ENCODE measurements around the gene ZNF668. TPM values are rescaled to one million over a fixed set of nuclear protein-coding genes. Genes with fewer than 3 reads are reported as not detected.

ZNF668 gene
- polyA plus RNA-seq, 2 of the 4 experiments (the other 2 are of a cell fraction), result 4.7 to 10.7 TPM

DNA sequence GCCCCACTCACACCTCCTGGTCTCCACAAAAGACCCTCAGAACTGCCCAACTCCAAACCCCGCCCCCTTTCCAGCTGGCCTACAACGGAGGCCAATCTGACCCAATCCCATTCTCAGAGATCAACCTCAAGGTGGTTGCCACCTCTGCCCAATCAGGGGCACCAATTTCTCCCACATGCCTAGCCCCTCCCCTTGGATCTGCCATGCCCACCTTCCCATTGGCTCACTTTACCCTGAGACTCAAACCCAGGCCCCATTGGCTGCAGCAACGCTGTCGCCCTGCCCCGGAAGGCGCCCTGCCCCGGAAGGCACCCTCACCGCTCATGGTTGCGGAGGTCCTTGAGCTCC is 10.6 kb downstream of the ZNF668 start (continued):
- no peak for TF ChIP-seq GATA3 (IDR thresholded peaks at IDR 0.05; ENCODE audit: borderline replicate concordance)
- TF ChIP-seq, protein P1, sequence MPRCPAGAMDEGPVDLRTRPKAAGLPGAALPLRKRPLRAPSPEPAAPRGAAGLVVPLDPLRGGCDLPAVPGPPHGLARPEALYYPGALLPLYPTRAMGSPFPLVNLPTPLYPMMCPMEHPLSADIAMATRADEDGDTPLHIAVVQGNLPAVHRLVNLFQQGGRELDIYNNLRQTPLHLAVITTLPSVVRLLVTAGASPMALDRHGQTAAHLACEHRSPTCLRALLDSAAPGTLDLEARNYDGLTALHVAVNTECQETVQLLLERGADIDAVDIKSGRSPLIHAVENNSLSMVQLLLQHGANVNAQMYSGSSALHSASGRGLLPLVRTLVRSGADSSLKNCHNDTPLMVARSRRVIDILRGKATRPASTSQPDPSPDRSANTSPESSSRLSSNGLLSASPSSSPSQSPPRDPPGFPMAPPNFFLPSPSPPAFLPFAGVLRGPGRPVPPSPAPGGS (IDR thresholded peaks at IDR 0.05), result no peak
- TF ChIP-seq ZNF302 (CRISPR knock-in tag; IDR thresholded peaks at IDR 0.05), result no peak
- no peak for TF ChIP-seq KDM1A (IDR thresholded peaks at IDR 0.05; ENCODE audit: low read depth)
- TF ChIP-seq HOXB5 (CRISPR knock-in tag; IDR thresholded peaks at IDR 0.05), result no peak
- TF ChIP-seq FOXS1 (CRISPR knock-in tag; IDR thresholded peaks at IDR 0.05), result no peak

DNA sequence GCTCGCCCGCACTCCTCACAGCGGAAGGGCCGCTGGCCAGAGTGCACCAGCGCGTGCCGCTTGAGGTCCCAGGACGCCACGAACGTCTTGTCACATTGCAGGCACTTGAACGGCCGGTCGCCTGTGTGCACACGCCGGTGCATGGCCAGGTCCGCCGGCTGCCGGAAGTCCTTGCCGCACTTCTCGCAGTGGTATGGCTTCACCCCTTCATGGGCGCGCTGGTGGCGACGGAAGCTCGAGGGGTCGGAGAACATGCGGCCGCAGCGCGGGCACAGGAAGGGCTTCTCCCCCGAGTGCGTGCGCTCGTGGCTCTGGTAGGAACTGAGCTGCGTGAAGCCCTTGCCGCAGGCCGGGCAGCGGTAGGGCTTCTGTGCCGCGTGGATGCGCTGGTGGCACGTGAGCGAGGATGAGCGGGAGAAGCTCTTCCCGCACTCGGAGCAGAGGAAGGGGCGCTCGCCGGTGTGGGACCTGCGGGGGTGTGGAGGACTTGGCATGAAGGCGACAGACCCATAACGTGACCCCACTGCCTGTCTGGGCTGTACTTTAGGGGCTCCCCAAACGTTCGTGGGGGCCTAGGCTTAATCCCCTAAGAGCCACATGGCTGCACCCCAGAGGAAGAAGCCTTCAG is 12.1 kb downstream of the ZNF668 start:
- POLR2A ChIA-PET, result no interaction called here
- 94% methylated on average over 36 of the region's 54 CpGs for WGBS (ENCODE audit: missing lambda C conversion rate)
- H3K4me1 ChIP-seq, result peaks cover 13% of the 10 kb centered on the region
- CTCF ChIA-PET, result interaction anchor here (1.2 kb wide), 1 partner anchor 77 kb away, joined by 3 read pairs; no protein-coding TSS in a partner anchor
- DNase-seq (ENCODE audit: low read depth in 1 of 2, low spot score in 1 of 2), result no peak
- no peak overlapping the region for H3K4me3 ChIP-seq
- H3K9me3 ChIP-seq, result no peaks in the 10 kb centered on the region
- no peak for FAIRE-seq
- no peak for ATAC-seq
- TF ChIP-seq FOSL2 (IDR thresholded peaks at IDR 0.05) (no peak), FOSL2 (CRISPR knock-in tag; IDR thresholded peaks at IDR 0.05) (no peak), ZSCAN20 (CRISPR knock-in tag; IDR thresholded peaks at IDR 0.05) (no peak), ESRRA (IDR thresholded peaks at IDR 0.05; ENCODE audit: borderline replicate concordance, low read length) (no peak), MAZ (IDR thresholded peaks at IDR 0.05; ENCODE audit: borderline replicate concordance, low read depth, low read length) (no peak), CHD4 (IDR thresholded peaks at IDR 0.05; ENCODE audit: borderline replicate concordance) (no peak), FOXS1 (CRISPR knock-in tag; IDR thresholded peaks at IDR 0.05) (no peak), JUN (IDR thresholded peaks at IDR 0.05) (no peak), CHD2 (IDR thresholded peaks at IDR 0.05; ENCODE audit: low read length, partially characterized antibody) (no peak), CEBPB (IDR thresholded peaks at IDR 0.05) (no peak), NR3C1 (IDR thresholded peaks at IDR 0.05) (no peak), HOXA7 (CRISPR knock-in tag; IDR thresholded peaks at IDR 0.05) (no peak)
- TF ChIP-seq, protein P2, sequence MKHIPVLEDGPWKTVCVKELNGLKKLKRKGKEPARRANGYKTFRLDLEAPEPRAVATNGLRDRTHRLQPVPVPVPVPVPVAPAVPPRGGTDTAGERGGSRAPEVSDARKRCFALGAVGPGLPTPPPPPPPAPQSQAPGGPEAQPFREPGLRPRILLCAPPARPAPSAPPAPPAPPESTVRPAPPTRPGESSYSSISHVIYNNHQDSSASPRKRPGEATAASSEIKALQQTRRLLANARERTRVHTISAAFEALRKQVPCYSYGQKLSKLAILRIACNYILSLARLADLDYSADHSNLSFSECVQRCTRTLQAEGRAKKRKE (CRISPR knock-in tag; IDR thresholded peaks at IDR 0.05; ENCODE audit: low read depth), result no peak
- TF ChIP-seq, protein P3, sequence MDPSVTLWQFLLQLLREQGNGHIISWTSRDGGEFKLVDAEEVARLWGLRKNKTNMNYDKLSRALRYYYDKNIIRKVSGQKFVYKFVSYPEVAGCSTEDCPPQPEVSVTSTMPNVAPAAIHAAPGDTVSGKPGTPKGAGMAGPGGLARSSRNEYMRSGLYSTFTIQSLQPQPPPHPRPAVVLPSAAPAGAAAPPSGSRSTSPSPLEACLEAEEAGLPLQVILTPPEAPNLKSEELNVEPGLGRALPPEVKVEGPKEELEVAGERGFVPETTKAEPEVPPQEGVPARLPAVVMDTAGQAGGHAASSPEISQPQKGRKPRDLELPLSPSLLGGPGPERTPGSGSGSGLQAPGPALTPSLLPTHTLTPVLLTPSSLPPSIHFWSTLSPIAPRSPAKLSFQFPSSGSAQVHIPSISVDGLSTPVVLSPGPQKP (IDR thresholded peaks at IDR 0.05; ENCODE audit: low read depth, low read length), result no peak
- H3K4me2 ChIP-seq, result no peak overlapping the region
- H3K27ac ChIP-seq, result no peak overlapping the region

DNA sequence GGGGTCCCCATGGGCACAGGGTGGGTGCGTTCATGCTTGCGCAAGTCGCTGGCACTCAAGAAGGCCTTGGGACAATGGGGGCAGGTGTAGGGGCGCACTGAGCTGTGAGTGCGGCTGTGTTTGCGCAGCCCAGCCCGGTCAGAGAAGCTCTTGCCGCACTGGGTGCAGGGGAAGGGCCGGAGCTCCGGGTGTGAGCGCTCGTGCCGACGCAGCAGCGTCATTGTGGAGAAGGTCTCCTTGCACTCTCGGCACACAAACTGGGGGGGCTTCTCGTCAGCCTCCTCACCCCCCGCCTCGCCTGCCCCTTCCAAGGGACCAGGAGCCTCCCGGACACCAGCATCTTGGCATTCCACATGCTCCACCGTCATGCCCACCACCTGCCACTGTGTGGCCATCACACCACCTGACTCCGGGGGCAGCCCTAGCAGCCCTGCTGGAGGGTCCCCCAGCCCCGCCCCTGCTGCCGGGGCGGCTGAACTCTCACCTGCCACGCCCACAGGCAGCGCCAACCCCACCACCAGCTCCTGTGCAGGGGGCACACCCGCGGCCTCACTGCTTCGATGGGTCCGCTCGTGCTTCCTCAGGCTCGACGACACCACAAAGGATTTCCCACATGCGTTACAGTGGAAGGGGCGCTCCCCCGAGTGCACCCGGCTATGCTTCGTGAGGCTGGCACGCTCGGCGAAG is 12.8 kb downstream of the ZNF668 start:
- DNase-seq (ENCODE audit: low read depth in 1 of 2, low spot score in 1 of 2) (no peak), ATAC-seq (no peak), FAIRE-seq (no peak)
- H3K4me1 ChIP-seq, result peaks cover 13% of the 10 kb centered on the region
- H3K27ac ChIP-seq, result no peak overlapping the region
- no peak overlapping the region for H3K4me3 ChIP-seq
- no peaks in the 10 kb centered on the region for H3K9me3 ChIP-seq
- no peak overlapping the region for H3K4me2 ChIP-seq
- ChIA-PET CTCF (interaction anchor here (0.7 to 3.0 kb wide), 4 partner anchors 12 to 81 kb away, joined by 3 to 8 read pairs (median 6); partner anchors contain the start of genes ZNF646 and ZNF668), POLR2A (interaction anchor here (0.9 kb wide), 1 partner anchor 13 kb away, joined by 3 read pairs; the partner anchor contains the start of genes ZNF646 and ZNF668)
- 97% methylated on average over 29 of the region's 42 CpGs for WGBS (ENCODE audit: missing lambda C conversion rate)
- TF ChIP-seq, protein P4, sequence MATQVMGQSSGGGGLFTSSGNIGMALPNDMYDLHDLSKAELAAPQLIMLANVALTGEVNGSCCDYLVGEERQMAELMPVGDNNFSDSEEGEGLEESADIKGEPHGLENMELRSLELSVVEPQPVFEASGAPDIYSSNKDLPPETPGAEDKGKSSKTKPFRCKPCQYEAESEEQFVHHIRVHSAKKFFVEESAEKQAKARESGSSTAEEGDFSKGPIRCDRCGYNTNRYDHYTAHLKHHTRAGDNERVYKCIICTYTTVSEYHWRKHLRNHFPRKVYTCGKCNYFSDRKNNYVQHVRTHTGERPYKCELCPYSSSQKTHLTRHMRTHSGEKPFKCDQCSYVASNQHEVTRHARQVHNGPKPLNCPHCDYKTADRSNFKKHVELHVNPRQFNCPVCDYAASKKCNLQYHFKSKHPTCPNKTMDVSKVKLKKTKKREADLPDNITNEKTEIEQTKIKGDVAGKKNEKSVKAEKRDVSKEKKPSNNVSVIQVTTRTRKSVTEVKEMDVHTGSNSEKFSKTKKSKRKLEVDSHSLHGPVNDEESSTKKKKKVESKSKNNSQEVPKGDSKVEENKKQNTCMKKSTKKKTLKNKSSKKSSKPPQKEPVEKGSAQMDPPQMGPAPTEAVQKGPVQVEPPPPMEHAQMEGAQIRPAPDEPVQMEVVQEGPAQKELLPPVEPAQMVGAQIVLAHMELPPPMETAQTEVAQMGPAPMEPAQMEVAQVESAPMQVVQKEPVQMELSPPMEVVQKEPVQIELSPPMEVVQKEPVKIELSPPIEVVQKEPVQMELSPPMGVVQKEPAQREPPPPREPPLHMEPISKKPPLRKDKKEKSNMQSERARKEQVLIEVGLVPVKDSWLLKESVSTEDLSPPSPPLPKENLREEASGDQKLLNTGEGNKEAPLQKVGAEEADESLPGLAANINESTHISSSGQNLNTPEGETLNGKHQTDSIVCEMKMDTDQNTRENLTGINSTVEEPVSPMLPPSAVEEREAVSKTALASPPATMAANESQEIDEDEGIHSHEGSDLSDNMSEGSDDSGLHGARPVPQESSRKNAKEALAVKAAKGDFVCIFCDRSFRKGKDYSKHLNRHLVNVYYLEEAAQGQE (IDR thresholded peaks at IDR 0.05), result no peak
- TF ChIP-seq JUN (IDR thresholded peaks at IDR 0.05) (no peak), PHF8 (IDR thresholded peaks at IDR 0.05; ENCODE audit: borderline replicate concordance, low read depth) (no peak), BHLHE40 (IDR thresholded peaks at IDR 0.05; ENCODE audit: low read depth, low read length) (no peak), RARB (CRISPR knock-in tag; IDR thresholded peaks at IDR 0.05) (no peak)
- TF ChIP-seq, protein P3 (IDR thresholded peaks at IDR 0.05; ENCODE audit: low read depth, low read length), result no peak
- TF ChIP-seq, protein P5, sequence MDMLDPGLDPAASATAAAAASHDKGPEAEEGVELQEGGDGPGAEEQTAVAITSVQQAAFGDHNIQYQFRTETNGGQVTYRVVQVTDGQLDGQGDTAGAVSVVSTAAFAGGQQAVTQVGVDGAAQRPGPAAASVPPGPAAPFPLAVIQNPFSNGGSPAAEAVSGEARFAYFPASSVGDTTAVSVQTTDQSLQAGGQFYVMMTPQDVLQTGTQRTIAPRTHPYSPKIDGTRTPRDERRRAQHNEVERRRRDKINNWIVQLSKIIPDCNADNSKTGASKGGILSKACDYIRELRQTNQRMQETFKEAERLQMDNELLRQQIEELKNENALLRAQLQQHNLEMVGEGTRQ (IDR thresholded peaks at IDR 0.05), result no peak
